Gastrocnemius medialis (tissue), 4 donors: ENCODE results near the gene IAH1.

Experiments used
- POLR2A ChIP-seq, 2 donors: fragments of 450-650 bp; IDR thresholded peaks; one replicate each; pipeline ENCODE4 v1.6.1; 2017; ENCODE audit warnings: antibody characterized with exemption in 2 of 2, mild to moderate bottlenecking in 2 of 2, moderate library complexity in 2 of 2
- TF ChIP-seq, protein P1 (sequence below), 5 experiments: fragments of 450-650 bp in 3 of 5; fragments of 200-600 bp in 2 of 5; sonication (generic) in 2 of 5; IDR thresholded peaks in 4 of 5; conservative IDR thresholded peaks in 1 of 5; 1 replicate in 4 of 5; 2 replicates in 1 of 5; pipeline ENCODE4 v1.5.1; 2016 to 2019; ENCODE audit warnings: antibody characterized with exemption in 5 of 5, mild to moderate bottlenecking in 3 of 5, moderate library complexity in 3 of 5

DNA sequence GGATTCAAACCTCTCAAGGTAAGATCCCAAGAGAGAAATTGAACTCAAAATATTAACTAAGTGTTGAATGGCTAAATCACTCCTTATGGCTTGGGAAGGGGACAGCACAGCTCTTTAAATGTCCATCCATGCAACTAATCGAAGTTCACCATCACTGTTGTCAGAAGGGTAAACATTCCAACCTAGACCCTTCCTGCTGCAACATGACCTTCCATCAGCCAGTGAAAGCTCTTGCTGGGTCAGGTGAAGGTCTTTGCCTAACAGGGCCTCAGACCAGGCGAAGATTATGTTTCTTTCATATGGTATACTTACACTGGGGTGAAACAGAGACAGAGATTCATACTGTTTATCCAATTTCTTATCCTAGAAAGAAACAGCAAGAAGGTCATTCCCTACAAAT is 16.4 kb downstream of the IAH1 start:
- TF ChIP-seq, protein P1, sequence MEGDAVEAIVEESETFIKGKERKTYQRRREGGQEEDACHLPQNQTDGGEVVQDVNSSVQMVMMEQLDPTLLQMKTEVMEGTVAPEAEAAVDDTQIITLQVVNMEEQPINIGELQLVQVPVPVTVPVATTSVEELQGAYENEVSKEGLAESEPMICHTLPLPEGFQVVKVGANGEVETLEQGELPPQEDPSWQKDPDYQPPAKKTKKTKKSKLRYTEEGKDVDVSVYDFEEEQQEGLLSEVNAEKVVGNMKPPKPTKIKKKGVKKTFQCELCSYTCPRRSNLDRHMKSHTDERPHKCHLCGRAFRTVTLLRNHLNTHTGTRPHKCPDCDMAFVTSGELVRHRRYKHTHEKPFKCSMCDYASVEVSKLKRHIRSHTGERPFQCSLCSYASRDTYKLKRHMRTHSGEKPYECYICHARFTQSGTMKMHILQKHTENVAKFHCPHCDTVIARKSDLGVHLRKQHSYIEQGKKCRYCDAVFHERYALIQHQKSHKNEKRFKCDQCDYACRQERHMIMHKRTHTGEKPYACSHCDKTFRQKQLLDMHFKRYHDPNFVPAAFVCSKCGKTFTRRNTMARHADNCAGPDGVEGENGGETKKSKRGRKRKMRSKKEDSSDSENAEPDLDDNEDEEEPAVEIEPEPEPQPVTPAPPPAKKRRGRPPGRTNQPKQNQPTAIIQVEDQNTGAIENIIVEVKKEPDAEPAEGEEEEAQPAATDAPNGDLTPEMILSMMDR (IDR thresholded peaks at IDR 0.05 in 4 of 5, conservative IDR thresholded peaks at IDR 0.05 in 1 of 5) = no peak
- no peak for TF ChIP-seq POLR2A (IDR thresholded peaks at IDR 0.05)
